ENCODE measurements around the gene MRPS12. TPM values are rescaled to one million over a fixed set of nuclear protein-coding genes. Genes with fewer than 3 reads are reported as not detected.

MRPS12 gene
- total and polyA plus RNA-seq, 2 of the 13 experiments (the other 11 are each of a cell fraction or from before 2014, with no cell fraction given), result 27.5 to 54.8 TPM

DNA sequence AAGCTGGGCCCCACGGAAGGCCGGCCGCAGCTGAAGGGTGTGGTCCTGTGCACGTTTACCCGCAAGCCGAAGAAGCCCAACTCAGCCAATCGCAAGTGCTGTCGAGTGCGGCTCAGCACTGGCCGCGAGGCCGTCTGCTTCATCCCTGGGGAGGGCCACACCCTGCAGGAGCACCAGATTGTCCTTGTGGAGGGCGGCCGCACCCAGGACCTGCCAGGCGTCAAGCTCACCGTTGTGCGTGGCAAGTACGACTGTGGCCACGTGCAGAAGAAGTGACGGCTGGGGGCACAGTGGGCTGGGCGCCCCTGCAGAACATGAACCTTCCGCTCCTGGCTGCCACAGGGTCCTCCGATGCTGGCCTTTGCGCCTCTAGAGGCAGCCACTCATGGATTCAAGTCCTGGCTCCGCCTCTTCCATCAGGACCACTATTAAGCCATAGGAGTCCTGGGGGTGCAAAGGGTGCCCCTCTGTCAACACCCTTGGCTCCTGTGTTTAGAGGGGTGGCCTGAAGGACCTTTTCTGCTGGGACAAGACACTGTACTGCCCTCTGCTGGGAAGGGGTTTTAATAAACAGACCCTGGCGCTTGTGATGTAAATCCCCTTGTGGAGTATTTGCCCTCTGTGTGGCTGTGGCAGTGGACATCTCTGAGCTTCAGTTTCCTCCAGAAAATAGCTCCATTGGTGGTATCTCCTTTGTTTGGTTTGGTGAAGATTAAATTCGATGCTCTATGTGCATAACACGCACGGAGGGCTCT lies 1.9 kb downstream of the MRPS12 start (continued):
- TF ChIP-seq ZNF550 (CRISPR knock-in tag; IDR thresholded peaks at IDR 0.05; ENCODE audit: borderline replicate concordance) (no peak), ATRX (CRISPR knock-in tag; IDR thresholded peaks at IDR 0.05; ENCODE audit: borderline replicate concordance) (no peak), CAMTA2 (CRISPR knock-in tag; IDR thresholded peaks at IDR 0.05; ENCODE audit: borderline replicate concordance) (no peak), TBL1XR1 (IDR thresholded peaks at IDR 0.05; ENCODE audit: borderline replicate concordance, low read length, partially characterized antibody) (no peak)
- TF ChIP-seq, protein P1, sequence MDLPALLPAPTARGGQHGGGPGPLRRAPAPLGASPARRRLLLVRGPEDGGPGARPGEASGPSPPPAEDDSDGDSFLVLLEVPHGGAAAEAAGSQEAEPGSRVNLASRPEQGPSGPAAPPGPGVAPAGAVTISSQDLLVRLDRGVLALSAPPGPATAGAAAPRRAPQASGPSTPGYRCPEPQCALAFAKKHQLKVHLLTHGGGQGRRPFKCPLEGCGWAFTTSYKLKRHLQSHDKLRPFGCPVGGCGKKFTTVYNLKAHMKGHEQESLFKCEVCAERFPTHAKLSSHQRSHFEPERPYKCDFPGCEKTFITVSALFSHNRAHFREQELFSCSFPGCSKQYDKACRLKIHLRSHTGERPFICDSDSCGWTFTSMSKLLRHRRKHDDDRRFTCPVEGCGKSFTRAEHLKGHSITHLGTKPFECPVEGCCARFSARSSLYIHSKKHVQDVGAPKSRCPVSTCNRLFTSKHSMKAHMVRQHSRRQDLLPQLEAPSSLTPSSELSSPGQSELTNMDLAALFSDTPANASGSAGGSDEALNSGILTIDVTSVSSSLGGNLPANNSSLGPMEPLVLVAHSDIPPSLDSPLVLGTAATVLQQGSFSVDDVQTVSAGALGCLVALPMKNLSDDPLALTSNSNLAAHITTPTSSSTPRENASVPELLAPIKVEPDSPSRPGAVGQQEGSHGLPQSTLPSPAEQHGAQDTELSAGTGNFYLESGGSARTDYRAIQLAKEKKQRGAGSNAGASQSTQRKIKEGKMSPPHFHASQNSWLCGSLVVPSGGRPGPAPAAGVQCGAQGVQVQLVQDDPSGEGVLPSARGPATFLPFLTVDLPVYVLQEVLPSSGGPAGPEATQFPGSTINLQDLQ (CRISPR knock-in tag; IDR thresholded peaks at IDR 0.05), result peak; percentile 41; the same call in 1 of the 2 replicates
- TF ChIP-seq, protein P2, sequence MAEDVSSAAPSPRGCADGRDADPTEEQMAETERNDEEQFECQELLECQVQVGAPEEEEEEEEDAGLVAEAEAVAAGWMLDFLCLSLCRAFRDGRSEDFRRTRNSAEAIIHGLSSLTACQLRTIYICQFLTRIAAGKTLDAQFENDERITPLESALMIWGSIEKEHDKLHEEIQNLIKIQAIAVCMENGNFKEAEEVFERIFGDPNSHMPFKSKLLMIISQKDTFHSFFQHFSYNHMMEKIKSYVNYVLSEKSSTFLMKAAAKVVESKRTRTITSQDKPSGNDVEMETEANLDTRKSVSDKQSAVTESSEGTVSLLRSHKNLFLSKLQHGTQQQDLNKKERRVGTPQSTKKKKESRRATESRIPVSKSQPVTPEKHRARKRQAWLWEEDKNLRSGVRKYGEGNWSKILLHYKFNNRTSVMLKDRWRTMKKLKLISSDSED (CRISPR knock-in tag; IDR thresholded peaks at IDR 0.05), result no peak
- TF ChIP-seq, protein P3, sequence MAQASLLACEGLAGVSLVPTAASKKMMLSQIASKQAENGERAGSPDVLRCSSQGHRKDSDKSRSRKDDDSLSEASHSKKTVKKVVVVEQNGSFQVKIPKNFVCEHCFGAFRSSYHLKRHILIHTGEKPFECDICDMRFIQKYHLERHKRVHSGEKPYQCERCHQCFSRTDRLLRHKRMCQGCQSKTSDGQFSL (CRISPR knock-in tag; IDR thresholded peaks at IDR 0.05), result no peak
